ENCODE measurements around the gene ORM1.

The ORM1 gene

DNA sequence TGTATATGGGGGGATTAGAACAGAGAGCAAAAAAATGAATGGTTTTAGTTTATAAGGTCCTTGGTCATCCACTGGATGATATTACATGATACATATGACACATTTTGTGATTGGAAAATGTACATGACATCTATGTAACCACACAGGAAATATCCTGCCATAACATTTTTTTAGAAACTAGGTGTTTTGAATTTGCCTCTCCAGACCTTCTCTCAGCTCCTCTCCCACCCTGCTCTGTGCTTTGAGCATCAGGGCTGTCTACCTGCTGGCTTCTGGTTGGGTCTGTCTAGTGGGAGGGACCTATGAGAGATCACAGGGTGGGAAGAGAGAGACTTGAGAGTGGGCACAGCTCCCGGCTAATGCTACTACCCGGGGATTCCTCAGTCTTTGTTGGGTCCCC lies 40.5 kb downstream of the ORM1 start:
- CTCF ChIA-PET = no interaction called here
- POLR2A ChIA-PET (ENCODE audit: low non-redundant PET) = no interaction called here
- TF ChIP-seq CTCF (conservative IDR thresholded peaks at IDR 0.05; ENCODE audit: low read depth) = no peak
- H3K27ac ChIP-seq = no peak overlapping the region
- DNase-seq (ENCODE audit: low spot score) = no peak

DNA sequence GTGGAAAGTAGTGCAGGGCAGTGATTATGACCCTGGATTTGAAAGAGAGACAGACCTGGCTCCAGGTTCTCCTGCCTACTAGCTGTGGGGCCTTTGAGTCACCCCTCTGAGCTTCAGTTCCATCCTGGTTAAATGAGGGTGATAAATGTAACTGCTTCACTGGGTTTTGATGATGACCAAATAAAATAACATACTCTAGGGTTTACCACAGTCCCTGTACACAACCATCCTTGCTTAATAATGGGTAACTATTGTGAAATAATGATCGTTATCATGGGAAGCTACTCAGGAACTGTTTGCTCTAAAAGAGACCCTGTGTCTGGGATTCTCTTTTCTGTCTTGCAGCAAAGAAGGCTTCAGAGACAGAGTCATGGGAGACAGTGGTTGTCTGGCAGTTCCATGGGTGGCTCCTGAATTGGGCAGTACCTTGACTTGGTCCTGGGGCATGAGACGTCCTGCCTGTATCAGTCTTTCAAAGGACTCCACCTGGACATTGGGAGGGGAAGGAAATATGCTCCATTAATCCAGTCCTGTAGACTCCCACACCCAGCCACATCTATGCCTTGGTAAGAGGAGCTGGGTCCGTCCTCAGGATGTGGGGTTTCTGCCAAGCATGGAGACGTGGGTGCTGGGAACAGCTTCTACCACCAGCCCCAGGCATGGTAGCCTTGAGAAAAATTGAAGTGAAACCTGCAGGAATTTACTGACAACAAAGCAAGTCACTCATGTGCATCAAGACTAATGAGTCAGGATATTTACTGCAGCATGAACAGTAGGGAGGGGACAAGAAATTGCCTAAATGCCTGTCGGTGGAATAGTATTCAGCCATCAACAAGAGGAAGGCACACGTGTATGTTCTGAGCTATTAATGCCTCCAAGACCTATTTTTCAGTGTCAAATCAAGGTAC lies 41.5 kb downstream of the ORM1 start:
- POLR2A ChIA-PET (ENCODE audit: low non-redundant PET) = no interaction called here
- no peak for TF ChIP-seq CTCF (conservative IDR thresholded peaks at IDR 0.05; ENCODE audit: low read depth)
- CTCF ChIA-PET = interaction anchor here (0.7 to 0.9 kb wide), 3 partner anchors 10 to 650 kb away, joined by 3 to 6 read pairs (median 3); no protein-coding TSS in a partner anchor
- DNase-seq (ENCODE audit: low spot score) = peak; percentile 53
- peak overlapping the region; percentile 44; the same call in 1 of the 2 replicates for H3K27ac ChIP-seq

GRCh38 chr9:114365194-114365593 lies 42.3 kb downstream of the ORM1 start:
- H3K27ac ChIP-seq = no peak overlapping the region
- ChIA-PET CTCF (interaction anchor here (0.6 to 0.9 kb wide), 2 partner anchors 25 to 341 kb away, joined by 3 read pairs; no protein-coding TSS in a partner anchor), POLR2A (ENCODE audit: low non-redundant PET) (no interaction called here)
- DNase-seq (ENCODE audit: low spot score) = no peak
- TF ChIP-seq CTCF (conservative IDR thresholded peaks at IDR 0.05; ENCODE audit: low read depth) = no peak

DNA sequence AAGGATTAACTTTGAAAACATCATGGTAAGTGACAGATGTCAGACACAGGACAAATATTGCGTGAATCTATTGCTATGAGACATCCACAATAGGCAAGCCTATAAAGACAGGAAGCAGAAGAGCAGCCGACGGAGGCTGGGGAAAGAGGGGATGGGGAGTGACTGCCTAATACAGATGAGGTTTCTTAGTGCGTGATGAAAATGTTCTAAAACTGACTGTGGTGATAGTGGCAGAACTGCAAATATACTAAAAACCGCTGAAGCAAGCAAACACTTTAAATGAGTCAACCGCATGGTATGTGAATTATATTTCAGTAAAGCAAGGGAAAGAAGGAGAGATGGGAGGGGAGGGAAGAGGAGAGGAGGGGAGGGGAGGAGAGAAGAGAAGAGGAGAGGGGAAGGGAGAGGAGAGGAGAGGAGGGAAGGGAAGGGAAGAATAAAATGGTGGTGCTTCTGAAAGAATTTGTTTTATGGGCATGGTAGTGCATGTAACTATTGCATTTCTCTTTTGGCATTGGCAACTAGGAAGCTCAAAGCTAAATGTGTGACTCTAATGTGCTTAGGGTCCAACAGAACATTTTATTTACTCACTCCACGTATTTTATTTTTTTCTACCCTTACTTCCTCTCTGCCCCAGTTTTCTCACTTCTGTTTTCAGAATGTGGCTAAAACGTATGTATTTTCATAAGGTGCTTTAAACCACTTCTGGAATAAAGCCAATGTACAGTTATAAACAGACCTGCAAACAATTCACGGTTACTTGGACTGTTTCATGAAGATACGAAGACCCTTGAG lies 43.6 kb downstream of the ORM1 start:
- peak overlapping the region; percentile 75 for H3K27ac ChIP-seq
- CTCF ChIA-PET = interaction anchor here (0.5 to 0.7 kb wide), 3 partner anchors 62 to 228 kb away, joined by 3 to 4 read pairs (median 3); no protein-coding TSS in a partner anchor
- POLR2A ChIA-PET (ENCODE audit: low non-redundant PET) = interaction anchor here (0.5 kb wide), 1 partner anchor 185 kb away, joined by 4 read pairs; no protein-coding TSS in a partner anchor
- DNase-seq (ENCODE audit: low spot score) = peak; percentile 51
- no peak for TF ChIP-seq CTCF (conservative IDR thresholded peaks at IDR 0.05; ENCODE audit: low read depth)

DNA sequence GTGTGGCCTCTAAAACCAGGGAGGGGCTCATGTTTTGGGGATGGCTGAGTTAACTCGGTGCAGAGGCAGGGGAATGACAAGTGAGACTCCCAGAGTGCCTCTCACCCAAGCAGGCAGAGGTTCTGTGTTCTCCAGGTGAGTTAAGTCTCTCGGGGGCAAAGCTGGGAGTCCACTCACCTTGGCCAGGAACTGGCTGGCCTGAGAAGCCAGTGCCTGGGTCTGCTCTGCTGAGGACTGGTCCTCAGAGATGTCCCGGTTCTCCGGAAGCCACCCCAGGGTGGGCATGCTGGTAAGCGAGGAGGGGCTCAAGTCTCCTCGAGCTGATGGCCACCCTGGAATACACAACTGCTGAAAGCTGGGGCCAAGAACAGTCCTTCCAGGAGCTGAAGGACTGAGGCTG lies 44.5 kb downstream of the ORM1 start:
- POLR2A ChIA-PET (ENCODE audit: low non-redundant PET) = no interaction called here
- CTCF ChIA-PET = interaction anchor here (0.7 kb wide), 1 partner anchor 485 kb away, joined by 3 read pairs; no protein-coding TSS in a partner anchor
- H3K27ac ChIP-seq = peak overlapping the region; percentile 44
- no peak for DNase-seq (ENCODE audit: low spot score)
- no peak for TF ChIP-seq CTCF (conservative IDR thresholded peaks at IDR 0.05; ENCODE audit: low read depth)

All from RWPE1 (cell line).